PFSK-1 (cell line): ENCODE results near the gene PRDM16.

ENCODE experiments used
- FOXP2 ChIP-seq: optimal IDR thresholded peaks from 2 replicates; pipeline ENCODE3; 2011; ENCODE audit warnings: borderline replicate concordance, control low read depth, inconsistent platforms; ENCODE audit not compliant: insufficient read depth; ENCODE audit errors: extremely low read length, extremely low read depth
- POLR2AphosphoS5 ChIP-seq: IDR thresholded peaks from 2 replicates; pipeline ENCODE4 v1.6.1; 2012; ENCODE audit warnings: low read depth, mild to moderate bottlenecking, control low read depth, low read length, moderate library complexity
- REST ChIP-seq, 2 experiments: IDR thresholded peaks; 2 replicates each; pipeline versions ENCODE4 v1.6.1 to v1.8.0; 2011 to 2012; ENCODE audit warnings: low read depth in 2 of 2, low read length in 2 of 2, control low read depth in 1 of 2, inconsistent platforms in 1 of 2, mild to moderate bottlenecking in 1 of 2, moderate library complexity in 1 of 2; ENCODE audit not compliant: insufficient read depth in 1 of 2
- SIN3A ChIP-seq: IDR thresholded peaks from 2 replicates; pipeline ENCODE4 v1.6.1; 2012; ENCODE audit warnings: mild to moderate bottlenecking, low read length, moderate library complexity, borderline replicate concordance; ENCODE audit not compliant: insufficient read depth
- TAF1 ChIP-seq: IDR thresholded peaks from 2 replicates; pipeline ENCODE4 v1.6.1; 2012; ENCODE audit warnings: low read length, control low read depth, borderline replicate concordance; ENCODE audit not compliant: insufficient read depth

GRCh38 chr1:3265835-3266805 lies 197.1 kb downstream of the PRDM16 start:
- no peak for TF ChIP-seq POLR2AphosphoS5
- TF ChIP-seq REST (IDR thresholded peaks at IDR 0.05; ENCODE audit: insufficient read depth in 1 of 2, low read depth in 2 of 2, low read length in 2 of 2): no peak
- TF ChIP-seq TAF1: no peak
- TF ChIP-seq SIN3A: no peak
- TF ChIP-seq FOXP2: no peak
